PC-9 (cell line): ENCODE measurements around the gene PDPR. TPM values are rescaled to one million over a fixed set of nuclear protein-coding genes. Genes with fewer than 3 reads are reported as not detected.

Source experiments
- BruUV-seq: library from RNA; stranded (reverse); fragments of 400-500 nt; replicated peaks from 2 replicates; lab custom pipeline; 2021; lab: Mats Ljungman, UMichigan
- CTCF ChIA-PET: fragments of 300-600 bp; sonication (Branson Sonifier 250); formaldehyde crosslinking; loops from one replicate; lab custom pipeline; 2022; ENCODE audit warnings: antibody characterized with exemption; lab: Charles Lee
- POLR2A ChIA-PET: fragments of 300-600 bp; sonication (Branson Sonifier 250); formaldehyde crosslinking; loops from one replicate; lab custom pipeline; 2022; ENCODE audit warnings: antibody characterized with exemption; ENCODE audit not compliant: unreplicated experiment; lab: Charles Lee
- DNase-seq, 2 experiments: peaks; one replicate each; pipeline versions ENCODE4 v3.0.0 to v3.0.0-alpha.2; 2015 to 2022; ENCODE audit warnings: mixed read lengths in 1 of 2
- H2AFZ ChIP-seq: fragments of 200-600 bp; sonication (generic); 2 replicates; pipeline ENCODE4 v1.8.1; 2017; ENCODE audit warnings: antibody characterized with exemption
- H3F3A ChIP-seq: fragments of 200-600 bp; sonication (generic); 2 replicates; pipeline ENCODE4 v1.8.1; 2017; ENCODE audit warnings: antibody characterized with exemption, mild to moderate bottlenecking, low read depth; ENCODE audit not compliant: insufficient read depth
- H3K27ac ChIP-seq: fragments of 200-600 bp; sonication (generic); 2 replicates; pipeline ENCODE4 v1.6.1; 2016; ENCODE audit warnings: mixed run types
- H3K27me3 ChIP-seq: fragments of 200-600 bp; sonication (generic); 2 replicates; pipeline ENCODE4 v1.6.1; 2016; ENCODE audit warnings: low read depth, mixed run types; ENCODE audit not compliant: insufficient read depth
- H3K36me3 ChIP-seq: fragments of 200-600 bp; sonication (generic); 2 replicates; pipeline ENCODE4 v1.6.1; 2016; ENCODE audit warnings: low read depth, mixed run types
- H3K4me1 ChIP-seq: fragments of 200-600 bp; sonication (generic); replicated peaks from 2 replicates; pipeline ENCODE4 v1.6.1; 2016; ENCODE audit warnings: mixed run types; ENCODE audit not compliant: insufficient read depth
- H3K4me2 ChIP-seq: fragments of 200-600 bp; sonication (generic); 2 replicates; pipeline ENCODE4 v1.6.1; 2017; ENCODE audit warnings: mixed run types
- H3K4me3 ChIP-seq: fragments of 200-600 bp; sonication (generic); 2 replicates; pipeline ENCODE4 v1.6.1; 2016; ENCODE audit warnings: mixed run types
- H3K79me2 ChIP-seq: fragments of 200-600 bp; sonication (generic); 2 replicates; pipeline ENCODE4 v1.6.1; 2017; ENCODE audit warnings: low read depth, mixed run types
- H3K9me2 ChIP-seq: fragments of 200-600 bp; sonication (generic); 2 replicates; pipeline ENCODE4 v1.8.1; 2017; ENCODE audit warnings: mild to moderate bottlenecking; ENCODE audit not compliant: insufficient read depth
- H3K9me3 ChIP-seq: fragments of 200-600 bp; sonication (generic); 2 replicates; pipeline ENCODE4 v1.8.1; 2016; ENCODE audit warnings: low read depth; ENCODE audit not compliant: insufficient read depth
- H4K20me1 ChIP-seq: fragments of 200-600 bp; sonication (generic); 2 replicates; pipeline ENCODE4 v1.8.1; 2017; ENCODE audit not compliant: insufficient read depth
- EZH2 ChIP-seq: fragments of 200-600 bp; sonication (generic); IDR thresholded peaks from 2 replicates; pipeline ENCODE4 v1.8.0; 2017; ENCODE audit warnings: antibody characterized with exemption, low read depth
- intact Hi-C: fragments of 100-400 bp; cut with micrococcal nuclease; formaldehyde crosslinking; loops from one replicate; pipeline ENCODE4 v1.10.0; 2022; ENCODE audit not compliant: unreplicated experiment
- total RNA-seq: library from RNA; stranded (reverse); gene quantifications from 2 replicates; pipeline ENCODE4 v1.2.3, GENCODE V29; 2021
- TF ChIP-seq, protein P1 (sequence below): fragments of 200-600 bp; sonication (generic); conservative IDR thresholded peaks from 2 replicates; pipeline ENCODE4 v1.6.1; 2017; ENCODE audit warnings: mixed run types, antibody characterized with exemption, mild to moderate bottlenecking, moderate library complexity

Gene PDPR
- total RNA-seq, 1 experiment from 2014 or later = 48.8 TPM

DNA sequence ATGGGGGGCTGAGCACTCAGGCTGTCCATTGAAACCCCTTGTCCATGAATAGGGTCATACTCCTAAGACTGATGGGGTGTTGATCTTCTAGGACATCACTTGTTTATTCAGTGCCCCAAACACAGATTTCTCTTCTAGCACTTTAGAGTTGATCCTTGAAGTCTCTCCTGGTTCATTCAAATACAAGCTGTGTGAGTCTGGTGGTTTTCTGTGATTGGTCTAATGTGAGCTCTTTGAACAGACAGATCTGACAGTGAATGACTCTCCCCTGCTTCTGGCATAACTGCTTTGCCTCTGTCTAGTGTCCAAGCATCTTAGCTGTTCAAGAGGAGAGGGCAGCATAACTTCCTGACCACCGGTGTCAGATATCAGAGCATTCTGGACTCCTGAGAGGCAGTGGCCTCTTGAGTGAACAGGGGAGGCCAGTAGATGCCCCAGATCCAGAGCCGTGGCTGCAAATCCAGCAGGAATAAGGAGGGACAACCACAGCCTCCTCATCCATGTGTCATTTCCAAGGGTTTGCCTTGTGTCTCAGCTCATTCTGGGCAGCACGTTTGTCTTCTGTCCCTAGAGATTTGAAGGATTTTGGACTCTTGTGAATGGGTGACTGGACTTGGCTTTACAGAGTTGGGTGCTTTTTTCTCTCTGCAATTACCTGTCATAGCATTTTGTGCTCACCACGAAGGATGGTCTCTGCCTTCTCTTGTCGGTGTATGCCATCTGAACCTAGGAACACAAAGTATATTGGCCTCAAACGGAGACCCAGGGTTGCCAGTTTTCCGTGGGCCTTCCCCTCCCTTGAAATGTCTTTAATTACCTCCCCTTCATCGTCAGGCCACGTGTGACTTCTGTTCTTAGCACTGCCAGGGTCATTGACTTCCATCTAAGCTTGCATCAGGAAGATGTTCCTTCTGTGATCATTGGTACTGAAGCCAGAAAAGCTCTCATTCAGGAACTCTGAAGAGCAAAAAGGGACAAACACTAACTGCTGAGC lies 45.5 kb downstream of the PDPR start:
- DNase-seq = peak in 1 of 2 experiments; percentile 33
- no peaks in the 10 kb centered on the region for H3K79me2 ChIP-seq
- H3K4me2 ChIP-seq = no peak overlapping the region
- peaks cover 21% of the 10 kb centered on the region; the same call in 1 of the 2 replicates for H3F3A ChIP-seq
- no peak overlapping the region for H3K4me3 ChIP-seq
- intact Hi-C loops = no loop called here
- ChIA-PET CTCF (interaction anchor here (0.7 kb wide), 1 partner anchor 38 kb away, joined by 3 read pairs; no protein-coding TSS in a partner anchor), POLR2A (no interaction called here)
- no peaks in the 10 kb centered on the region for H3K27me3 ChIP-seq
- peaks cover 31% of the 10 kb centered on the region for H3K36me3 ChIP-seq
- 0 out of 2 replicates have a peak, but pooled peaks cover 4% of the 10 kb centered on the region for H4K20me1 ChIP-seq
- no peaks in the 10 kb centered on the region for H3K9me3 ChIP-seq
- peaks cover 8% of the 10 kb centered on the region for H3K4me1 ChIP-seq
- H2AFZ ChIP-seq = no peak overlapping the region
- BruUV-seq = no TSS peak
- no peak overlapping the region for H3K27ac ChIP-seq
- no peaks in the 10 kb centered on the region for H3K9me2 ChIP-seq
- TF ChIP-seq, protein P1, sequence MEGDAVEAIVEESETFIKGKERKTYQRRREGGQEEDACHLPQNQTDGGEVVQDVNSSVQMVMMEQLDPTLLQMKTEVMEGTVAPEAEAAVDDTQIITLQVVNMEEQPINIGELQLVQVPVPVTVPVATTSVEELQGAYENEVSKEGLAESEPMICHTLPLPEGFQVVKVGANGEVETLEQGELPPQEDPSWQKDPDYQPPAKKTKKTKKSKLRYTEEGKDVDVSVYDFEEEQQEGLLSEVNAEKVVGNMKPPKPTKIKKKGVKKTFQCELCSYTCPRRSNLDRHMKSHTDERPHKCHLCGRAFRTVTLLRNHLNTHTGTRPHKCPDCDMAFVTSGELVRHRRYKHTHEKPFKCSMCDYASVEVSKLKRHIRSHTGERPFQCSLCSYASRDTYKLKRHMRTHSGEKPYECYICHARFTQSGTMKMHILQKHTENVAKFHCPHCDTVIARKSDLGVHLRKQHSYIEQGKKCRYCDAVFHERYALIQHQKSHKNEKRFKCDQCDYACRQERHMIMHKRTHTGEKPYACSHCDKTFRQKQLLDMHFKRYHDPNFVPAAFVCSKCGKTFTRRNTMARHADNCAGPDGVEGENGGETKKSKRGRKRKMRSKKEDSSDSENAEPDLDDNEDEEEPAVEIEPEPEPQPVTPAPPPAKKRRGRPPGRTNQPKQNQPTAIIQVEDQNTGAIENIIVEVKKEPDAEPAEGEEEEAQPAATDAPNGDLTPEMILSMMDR = no peak
- TF ChIP-seq EZH2 = no peak

DNA sequence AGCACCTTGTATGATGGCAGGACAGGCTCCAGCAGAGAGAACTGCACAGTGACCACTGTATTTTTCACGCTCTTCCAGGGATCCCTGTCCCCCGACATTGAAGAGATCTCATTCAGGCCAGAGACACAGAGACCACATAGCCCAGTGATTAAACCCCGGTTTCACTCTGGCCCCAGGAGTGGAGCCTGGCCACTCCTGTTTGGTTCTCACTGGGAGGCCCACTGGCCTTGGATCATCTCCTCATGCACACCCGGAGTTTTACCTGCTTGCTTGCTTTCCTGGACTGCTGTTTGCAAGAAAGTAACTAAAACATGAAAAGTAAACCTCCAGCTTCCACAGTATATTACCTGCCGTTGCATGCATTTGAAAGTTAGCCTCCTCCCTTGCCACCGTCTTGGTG lies 46.3 kb downstream of the PDPR start:
- Histone ChIP-seq H3K9me2 (no peaks in the 10 kb centered on the region), H3K36me3 (peaks cover 31% of the 10 kb centered on the region), H3K4me2 (no peak overlapping the region), H4K20me1 (0 out of 2 replicates have a peak, but pooled peaks cover 4% of the 10 kb centered on the region), H3K27ac (no peak overlapping the region), H3K79me2 (no peaks in the 10 kb centered on the region), H3F3A (peaks cover 21% of the 10 kb centered on the region; the same call in 1 of the 2 replicates), H3K4me1 (peaks cover 8% of the 10 kb centered on the region), H3K9me3 (no peaks in the 10 kb centered on the region), H2AFZ (no peak overlapping the region), H3K4me3 (no peak overlapping the region), H3K27me3 (no peaks in the 10 kb centered on the region)
- intact Hi-C loops = no loop called here
- TF ChIP-seq EZH2 = no peak
- ChIA-PET CTCF (interaction anchor here (0.7 kb wide), 1 partner anchor 39 kb away, joined by 3 read pairs; no protein-coding TSS in a partner anchor), POLR2A (no interaction called here)
- DNase-seq = no peak
- no TSS peak for BruUV-seq

DNA sequence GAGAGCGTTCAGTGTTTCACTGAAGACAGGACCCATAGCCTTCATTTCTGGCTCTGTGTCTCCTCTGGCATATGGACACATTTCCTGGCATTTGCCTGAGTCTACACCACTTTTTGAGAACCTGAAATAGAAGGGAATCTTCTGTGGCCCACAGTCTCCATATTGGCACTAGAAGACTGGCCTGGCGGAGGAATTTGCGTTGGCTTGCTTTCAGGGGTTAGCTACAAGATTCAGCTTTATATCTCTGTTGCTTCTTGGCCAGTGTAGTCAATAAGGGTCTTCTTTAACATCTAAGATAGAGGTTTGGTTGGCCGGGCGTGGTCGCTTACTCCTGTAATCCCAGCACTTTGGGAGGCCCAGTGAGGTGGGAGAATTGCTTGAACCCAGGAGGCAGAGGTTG lies 46.7 kb downstream of the PDPR start:
- Histone ChIP-seq H3K36me3 (peaks cover 30% of the 10 kb centered on the region), H3K27ac (no peak overlapping the region), H3K4me1 (peaks cover 8% of the 10 kb centered on the region), H3K9me3 (no peaks in the 10 kb centered on the region), H3K4me2 (no peak overlapping the region), H4K20me1 (0 out of 2 replicates have a peak, but pooled peaks cover 4% of the 10 kb centered on the region), H2AFZ (no peak overlapping the region), H3K9me2 (no peaks in the 10 kb centered on the region), H3K79me2 (no peaks in the 10 kb centered on the region), H3F3A (peaks cover 21% of the 10 kb centered on the region; the same call in 1 of the 2 replicates), H3K4me3 (no peak overlapping the region), H3K27me3 (no peaks in the 10 kb centered on the region)
- intact Hi-C loops = no loop called here
- ChIA-PET CTCF (no interaction called here), POLR2A (no interaction called here)
- TF ChIP-seq, protein P1 = no peak
- no peak for TF ChIP-seq EZH2
- BruUV-seq = no TSS peak
- peak in 1 of 2 experiments; percentile 30 for DNase-seq
